Right cardiac atrium (tissue), 5 donors: ENCODE results near the gene ALOX12B. TPM values are rescaled to one million over a fixed set of nuclear protein-coding genes. Genes with fewer than 3 reads are reported as not detected.
"Not testable (repeated sequence)": the region's sequence is repeated elsewhere in the genome, so short reads cannot be mapped to it uniquely, and the experiment has no call there.

Experiments used
- ATAC-seq, 2 donors: fragments of 200-7000 bp; cut with Tn5 transposase; one replicate each; pipeline versions ENCODE4 v1.8.0 to v1.9.1; 2020; ENCODE audit warnings: moderate library complexity in 2 of 2, mild to moderate bottlenecking in 1 of 2
- DNase-seq, 3 donors: peaks; one replicate each; pipeline ENCODE4 v3.0.0-alpha.2; 2020
- H3K27ac ChIP-seq: one replicate; pipeline ENCODE4 v1.5.1; 2013; ENCODE audit warnings: mild to moderate bottlenecking, low read length, control low read depth, moderate library complexity
- H3K27me3 ChIP-seq: one replicate; pipeline ENCODE4 v1.6.1; 2013; ENCODE audit not compliant: control insufficient read depth, insufficient read depth
- H3K4me1 ChIP-seq: one replicate; pipeline ENCODE4 v1.6.1; 2013; ENCODE audit warnings: low read length; ENCODE audit not compliant: control insufficient read depth, insufficient read depth
- H3K4me3 ChIP-seq: one replicate; pipeline ENCODE4 v1.5.1; 2013; ENCODE audit warnings: low read length, control low read depth
- H3K9me3 ChIP-seq: one replicate; pipeline ENCODE4 v1.6.1; 2013; ENCODE audit warnings: low read length; ENCODE audit not compliant: control insufficient read depth
- WGBS: extraction: QIAGEN DNeasy Blood & Tissue Kit; methylation state at CpG from one replicate; pipeline ENCODE4 v1.1.7; 2013; 5-methylcytosine and 5-hydroxymethylcytosine counted together
- intact Hi-C, 4 donors: fragments of 100-400 bp; cut with DNase I; formaldehyde crosslinking; loops; one replicate each; pipeline versions ENCODE4 v1.11.0 to v1.14.0; 2022 to 2023
- polyA plus RNA-seq: library from polyadenylated mRNA; stranded (reverse); fragments of 200-250 nt; gene quantifications from one replicate; pipeline ENCODE4 v1.2.3, GENCODE V29; 2013
- total RNA-seq, 4 donors: library from RNA; stranded (reverse); fragmentation: NEBNext Ultra II Directional; extraction: Animal tissue kit (Norgen Biotek cat#: 25700); gene quantifications; one replicate each; pipeline ENCODE4 v1.2.1, GENCODE V29; 2021
- donor health status: healthy with polysubstance abuse.
- donor health status: DM: no; HTN: yes; CAD: no.
- donor health status: DM: no; HTN: no; CAD: no.
- donor health status: DM: no; HTN: yes; CAD: no; lungs with severe emphysema.
- donor health status: DM: yes; HTN: yes; CAD: no.

ALOX12B gene
- total and polyA plus RNA-seq, 5 donors, result 0.71 TPM; not detected in 4

GRCh38 chr17:8041249-8041928 lies 46.1 kb downstream of the ALOX12B start:
- peaks cover 2% of the 10 kb centered on the region for H3K4me1 ChIP-seq
- peak; percentile 59 to 66 for ATAC-seq
- DNase-seq, result no peak
- no peaks in the 10 kb centered on the region for H3K27me3 ChIP-seq
- WGBS, result 63% methylated on average over 8 of the region's 8 CpGs
- no peaks in the 10 kb centered on the region for H3K9me3 ChIP-seq
- no peak overlapping the region for H3K4me3 ChIP-seq
- H3K27ac ChIP-seq, result no peak overlapping the region
- intact Hi-C loops, result loop anchor here in 3 of 4 donors (5.0 to 10.0 kb wide), 2 partner anchors 129 to 177 kb away; no protein-coding TSS in a partner anchor

GRCh38 chr17:8039611-8040168 lies 47.8 kb downstream of the ALOX12B start:
- no peak overlapping the region for H3K4me3 ChIP-seq
- 63% methylated on average over 11 of the region's 11 CpGs for WGBS
- peaks cover 2% of the 10 kb centered on the region for H3K4me1 ChIP-seq
- intact Hi-C loops, result loop anchor here in 3 of 4 donors (5.0 to 10.0 kb wide), 2 partner anchors 127 to 175 kb away; no protein-coding TSS in a partner anchor
- ATAC-seq (no peak), DNase-seq (no peak)
- H3K27me3 ChIP-seq, result no peaks in the 10 kb centered on the region
- H3K27ac ChIP-seq, result no peak overlapping the region
- no peaks in the 10 kb centered on the region for H3K9me3 ChIP-seq

GRCh38 chr17:8038954-8039610 lies 48.4 kb downstream of the ALOX12B start, which contains the start of gene ALOX15B:
ALOX15B (plus strand) TSS chr17:8039059; CDS start chr17:8039156, 97 bp downstream.
- ATAC-seq (peak; percentile 17 to 33), DNase-seq (peak in 1 of 3 donors; percentile 67)
- Histone ChIP-seq H3K9me3 (no peaks in the 10 kb centered on the region), H3K4me3 (no peak within 1 kb of the TSS), H3K4me1 (peaks cover 2% of the 10 kb centered on the region), H3K27ac (no peak within 1 kb of the TSS), H3K27me3 (no peaks in the 10 kb centered on the region)
- WGBS, result 11% methylated on average over 37 of the region's 37 CpGs
- intact Hi-C loops, result no loop called here

GRCh38 chr17:8032442-8032841 lies 55.1 kb downstream of the ALOX12B start:
- H3K27me3 ChIP-seq, result no peaks in the 10 kb centered on the region
- DNase-seq, result no peak
- H3K4me3 ChIP-seq, result no peak overlapping the region
- H3K27ac ChIP-seq, result no peak overlapping the region
- 74% methylated on average over 2 of the region's 2 CpGs for WGBS
- ATAC-seq, result no peak
- no peaks in the 10 kb centered on the region for H3K4me1 ChIP-seq
- no peaks in the 10 kb centered on the region for H3K9me3 ChIP-seq
- intact Hi-C loops, result no loop called here

- H3K4me1 ChIP-seq, result no peaks in the 10 kb centered on the region
- H3K9me3 ChIP-seq, result no peaks in the 10 kb centered on the region
- H3K27me3 ChIP-seq, result no peaks in the 10 kb centered on the region
- no peak overlapping the region for H3K4me3 ChIP-seq
- no peak for ATAC-seq
- no peak for DNase-seq
- WGBS, result 100% methylated on average over 1 of the region's 1 CpG
- no peak overlapping the region for H3K27ac ChIP-seq
- intact Hi-C loops, result no loop called here
Measured at GRCh38 chr17:8031950-8032349, 55.6 kb downstream of the ALOX12B start.

- Histone ChIP-seq H3K4me1 (no peaks in the 10 kb centered on the region), H3K9me3 (no peaks in the 10 kb centered on the region), H3K27ac (no peak overlapping the region), H3K27me3 (no peaks in the 10 kb centered on the region), H3K4me3 (no peak overlapping the region)
- DNase-seq, result no peak
- ATAC-seq, result no peak
- intact Hi-C loops, result no loop called here
- 69% methylated on average over 6 of the region's 6 CpGs for WGBS
Measured at GRCh38 chr17:8031261-8031661, 56.3 kb downstream of the ALOX12B start.

- 67% methylated on average over 5 of the region's 5 CpGs for WGBS
- ATAC-seq (no peak), DNase-seq (no peak)
- intact Hi-C loops, result no loop called here
- Histone ChIP-seq H3K27ac (no peak overlapping the region), H3K4me3 (no peak overlapping the region), H3K27me3 (no peaks in the 10 kb centered on the region), H3K4me1 (no peaks in the 10 kb centered on the region), H3K9me3 (no peaks in the 10 kb centered on the region)
Measured at GRCh38 chr17:8029121-8029520, 58.4 kb downstream of the ALOX12B start.

- no peaks in the 10 kb centered on the region for H3K9me3 ChIP-seq
- WGBS, result 89% methylated on average over 9 of the region's 9 CpGs
- H3K27me3 ChIP-seq, result no peaks in the 10 kb centered on the region
- H3K27ac ChIP-seq, result no peak overlapping the region
- DNase-seq, result no peak
- no peak for ATAC-seq
- H3K4me3 ChIP-seq, result no peak overlapping the region
- intact Hi-C loops, result no loop called here
- H3K4me1 ChIP-seq, result no peaks in the 10 kb centered on the region
Measured at GRCh38 chr17:8025176-8025911, 62.2 kb downstream of the ALOX12B start.

GRCh38 chr17:8024161-8024560 lies 63.4 kb downstream of the ALOX12B start:
- DNase-seq, H3K9me3 ChIP-seq, H3K4me3 ChIP-seq, H3K27me3 ChIP-seq, intact Hi-C loops, ATAC-seq, H3K27ac ChIP-seq, H3K4me1 ChIP-seq: not testable (repeated sequence)
- WGBS, result 63% methylated on average over 6 of the region's 6 CpGs
